Left cardiac atrium (tissue), 4 donors: ENCODE results near the gene CCL22. TPM values are rescaled to one million over a fixed set of nuclear protein-coding genes. Genes with fewer than 3 reads are reported as not detected.
"Not testable (repeated sequence)": the region's sequence is repeated elsewhere in the genome, so short reads cannot be mapped to it uniquely, and the experiment has no call there.

Experiments
- ATAC-seq, 2 donors: fragments of 200-7000 bp; cut with Tn5 transposase; one replicate each; pipeline ENCODE4 v1.9.1; 2020; ENCODE audit warnings: mild to moderate bottlenecking in 2 of 2, moderate library complexity in 2 of 2
- DNase-seq: peaks from one replicate; pipeline ENCODE4 v3.0.0-alpha.2; 2020
- intact Hi-C, 2 donors: fragments of 100-400 bp; cut with DNase I; formaldehyde crosslinking; loops; one replicate each; pipeline versions ENCODE4 v1.14.1 to v1.15.1; 2022 to 2023
- long read RNA-seq: library from polyadenylated mRNA; unstranded; transcript quantifications from one replicate; pipeline ENCODE4 v2.0.0, GENCODE V29; 2021
- total RNA-seq, 2 donors: library from RNA; stranded (reverse); fragmentation: NEBNext Ultra II Directional; extraction: Animal tissue kit (Norgen Biotek cat#: 25700); gene quantifications; one replicate each; pipeline ENCODE4 v1.2.1, GENCODE V29; 2021
- donor health status: DM: no; HTN: yes; CAD: no.
- donor health status: DM: no; HTN: yes; CAD: no; lungs with severe emphysema.
- donor health status: DM: yes; HTN: yes; CAD: no.
- donor health status: Dilated cardiomyopathy.

The CCL22 gene
- under 1 TPM; 0.06 to 0.10 TPM for total RNA-seq
- long read RNA-seq: 0 reads

GRCh38 chr16:57358527-57359095 lies at the start of gene CCL22:
Gene CCL22, plus strand, starts transcription at chr16:57358783. Its CDS starts 34 bp downstream, at chr16:57358817.
- no peak for DNase-seq
- ATAC-seq: no peak
- intact Hi-C loops: no loop called here

GRCh38 chr16:57310801-57311200 lies 47.8 kb upstream of the CCL22 start:
- peak; percentile 27 for DNase-seq
- intact Hi-C loops: no loop called here
- no peak for ATAC-seq

- no peak for DNase-seq
- intact Hi-C loops: no loop called here
- no peak for ATAC-seq
Measured at GRCh38 chr16:57313509-57313908, 45.1 kb upstream of the CCL22 start.

GRCh38 chr16:57314161-57314785 lies 44.3 kb upstream of the CCL22 start:
- intact Hi-C loops: no loop called here
- DNase-seq (no peak), ATAC-seq (no peak)

GRCh38 chr16:57315416-57315815 lies 43.2 kb upstream of the CCL22 start:
- DNase-seq (peak; percentile 27), ATAC-seq (no peak)
- intact Hi-C loops: no loop called here

- intact Hi-C loops: no loop called here
- DNase-seq (peak; percentile 65), ATAC-seq (peak; percentile 66 to 90)
Measured at GRCh38 chr16:57316390-57317017, 42.1 kb upstream of the CCL22 start.

GRCh38 chr16:57318240-57318970 lies 40.2 kb upstream of the CCL22 start:
- ATAC-seq (peak in 1 of 2 donors; percentile 36), DNase-seq (no peak)
- intact Hi-C loops: no loop called here

- intact Hi-C loops: no loop called here
- DNase-seq (no peak), ATAC-seq (no peak)
Measured at GRCh38 chr16:57319646-57320045, 38.9 kb upstream of the CCL22 start.

GRCh38 chr16:57324749-57325148 lies 33.8 kb upstream of the CCL22 start:
- ATAC-seq (no peak), DNase-seq (no peak)
- intact Hi-C loops: no loop called here

GRCh38 chr16:57325458-57325857 lies 33.1 kb upstream of the CCL22 start:
- ATAC-seq: no peak

GRCh38 chr16:57329718-57330327 lies 28.8 kb upstream of the CCL22 start:
- intact Hi-C loops: no loop called here
- DNase-seq (no peak), ATAC-seq (no peak)

More at GRCh38 chr16:57325458-57325857, 33.1 kb upstream of the CCL22 start:
- intact Hi-C loops: no loop called here
- no peak for DNase-seq

GRCh38 chr16:57331355-57331754 lies 27.2 kb upstream of the CCL22 start:
- intact Hi-C loops: no loop called here
- ATAC-seq (no peak), DNase-seq (no peak)

- no peak for DNase-seq
- intact Hi-C loops: no loop called here
- ATAC-seq: no peak
Measured at GRCh38 chr16:57333402-57333801, 25.2 kb upstream of the CCL22 start.

GRCh38 chr16:57335366-57335765 lies 23.2 kb upstream of the CCL22 start:
- intact Hi-C loops: no loop called here
- no peak for ATAC-seq

GRCh38 chr16:57341062-57341440 lies 17.5 kb upstream of the CCL22 start:
- DNase-seq (no peak), ATAC-seq (no peak)
- intact Hi-C loops: no loop called here

More at GRCh38 chr16:57335366-57335765, 23.2 kb upstream of the CCL22 start:
- DNase-seq: no peak

GRCh38 chr16:57341441-57342303 lies 16.9 kb upstream of the CCL22 start:
- no peak for DNase-seq
- no peak for ATAC-seq
- intact Hi-C loops: no loop called here

- DNase-seq, intact Hi-C loops, ATAC-seq: not testable (repeated sequence)
Measured at GRCh38 chr16:57342606-57343005, 16.0 kb upstream of the CCL22 start.

GRCh38 chr16:57343221-57343620 lies 15.4 kb upstream of the CCL22 start:
- ATAC-seq (no peak), DNase-seq (no peak)
- intact Hi-C loops: no loop called here

- intact Hi-C loops, DNase-seq, ATAC-seq: not testable (repeated sequence)
Measured at GRCh38 chr16:57344094-57344493, 14.5 kb upstream of the CCL22 start.
